Measurements from ENCODE around the gene SLC12A2. TPM values are rescaled to one million over a fixed set of nuclear protein-coding genes. Genes with fewer than 3 reads are reported as not detected.

Gene SLC12A2
- total and polyA plus RNA-seq, 2 experiments from 2014 or later: 8.1 to 21.3 TPM

DNA sequence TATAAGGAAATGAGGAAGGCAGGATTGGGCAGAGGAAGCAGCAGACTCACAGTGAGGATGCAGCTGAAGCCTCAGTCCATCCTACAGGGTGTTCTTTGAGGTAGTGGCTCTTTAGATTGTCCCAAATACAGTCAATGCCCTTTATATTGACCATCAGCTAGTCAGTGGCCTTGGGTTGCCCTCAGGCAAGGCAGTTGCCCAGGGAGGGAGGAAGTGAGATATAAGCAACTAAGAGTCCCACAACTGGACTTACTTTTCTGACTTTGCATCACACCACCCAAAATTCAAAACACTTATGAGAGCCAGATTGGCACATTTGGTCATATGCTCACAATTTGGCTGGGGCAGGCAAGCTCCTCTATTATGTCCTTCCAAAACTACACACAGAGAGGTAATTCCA, 9.4 kb upstream of the SLC12A2 start (continued):
- TF ChIP-seq, protein P1, sequence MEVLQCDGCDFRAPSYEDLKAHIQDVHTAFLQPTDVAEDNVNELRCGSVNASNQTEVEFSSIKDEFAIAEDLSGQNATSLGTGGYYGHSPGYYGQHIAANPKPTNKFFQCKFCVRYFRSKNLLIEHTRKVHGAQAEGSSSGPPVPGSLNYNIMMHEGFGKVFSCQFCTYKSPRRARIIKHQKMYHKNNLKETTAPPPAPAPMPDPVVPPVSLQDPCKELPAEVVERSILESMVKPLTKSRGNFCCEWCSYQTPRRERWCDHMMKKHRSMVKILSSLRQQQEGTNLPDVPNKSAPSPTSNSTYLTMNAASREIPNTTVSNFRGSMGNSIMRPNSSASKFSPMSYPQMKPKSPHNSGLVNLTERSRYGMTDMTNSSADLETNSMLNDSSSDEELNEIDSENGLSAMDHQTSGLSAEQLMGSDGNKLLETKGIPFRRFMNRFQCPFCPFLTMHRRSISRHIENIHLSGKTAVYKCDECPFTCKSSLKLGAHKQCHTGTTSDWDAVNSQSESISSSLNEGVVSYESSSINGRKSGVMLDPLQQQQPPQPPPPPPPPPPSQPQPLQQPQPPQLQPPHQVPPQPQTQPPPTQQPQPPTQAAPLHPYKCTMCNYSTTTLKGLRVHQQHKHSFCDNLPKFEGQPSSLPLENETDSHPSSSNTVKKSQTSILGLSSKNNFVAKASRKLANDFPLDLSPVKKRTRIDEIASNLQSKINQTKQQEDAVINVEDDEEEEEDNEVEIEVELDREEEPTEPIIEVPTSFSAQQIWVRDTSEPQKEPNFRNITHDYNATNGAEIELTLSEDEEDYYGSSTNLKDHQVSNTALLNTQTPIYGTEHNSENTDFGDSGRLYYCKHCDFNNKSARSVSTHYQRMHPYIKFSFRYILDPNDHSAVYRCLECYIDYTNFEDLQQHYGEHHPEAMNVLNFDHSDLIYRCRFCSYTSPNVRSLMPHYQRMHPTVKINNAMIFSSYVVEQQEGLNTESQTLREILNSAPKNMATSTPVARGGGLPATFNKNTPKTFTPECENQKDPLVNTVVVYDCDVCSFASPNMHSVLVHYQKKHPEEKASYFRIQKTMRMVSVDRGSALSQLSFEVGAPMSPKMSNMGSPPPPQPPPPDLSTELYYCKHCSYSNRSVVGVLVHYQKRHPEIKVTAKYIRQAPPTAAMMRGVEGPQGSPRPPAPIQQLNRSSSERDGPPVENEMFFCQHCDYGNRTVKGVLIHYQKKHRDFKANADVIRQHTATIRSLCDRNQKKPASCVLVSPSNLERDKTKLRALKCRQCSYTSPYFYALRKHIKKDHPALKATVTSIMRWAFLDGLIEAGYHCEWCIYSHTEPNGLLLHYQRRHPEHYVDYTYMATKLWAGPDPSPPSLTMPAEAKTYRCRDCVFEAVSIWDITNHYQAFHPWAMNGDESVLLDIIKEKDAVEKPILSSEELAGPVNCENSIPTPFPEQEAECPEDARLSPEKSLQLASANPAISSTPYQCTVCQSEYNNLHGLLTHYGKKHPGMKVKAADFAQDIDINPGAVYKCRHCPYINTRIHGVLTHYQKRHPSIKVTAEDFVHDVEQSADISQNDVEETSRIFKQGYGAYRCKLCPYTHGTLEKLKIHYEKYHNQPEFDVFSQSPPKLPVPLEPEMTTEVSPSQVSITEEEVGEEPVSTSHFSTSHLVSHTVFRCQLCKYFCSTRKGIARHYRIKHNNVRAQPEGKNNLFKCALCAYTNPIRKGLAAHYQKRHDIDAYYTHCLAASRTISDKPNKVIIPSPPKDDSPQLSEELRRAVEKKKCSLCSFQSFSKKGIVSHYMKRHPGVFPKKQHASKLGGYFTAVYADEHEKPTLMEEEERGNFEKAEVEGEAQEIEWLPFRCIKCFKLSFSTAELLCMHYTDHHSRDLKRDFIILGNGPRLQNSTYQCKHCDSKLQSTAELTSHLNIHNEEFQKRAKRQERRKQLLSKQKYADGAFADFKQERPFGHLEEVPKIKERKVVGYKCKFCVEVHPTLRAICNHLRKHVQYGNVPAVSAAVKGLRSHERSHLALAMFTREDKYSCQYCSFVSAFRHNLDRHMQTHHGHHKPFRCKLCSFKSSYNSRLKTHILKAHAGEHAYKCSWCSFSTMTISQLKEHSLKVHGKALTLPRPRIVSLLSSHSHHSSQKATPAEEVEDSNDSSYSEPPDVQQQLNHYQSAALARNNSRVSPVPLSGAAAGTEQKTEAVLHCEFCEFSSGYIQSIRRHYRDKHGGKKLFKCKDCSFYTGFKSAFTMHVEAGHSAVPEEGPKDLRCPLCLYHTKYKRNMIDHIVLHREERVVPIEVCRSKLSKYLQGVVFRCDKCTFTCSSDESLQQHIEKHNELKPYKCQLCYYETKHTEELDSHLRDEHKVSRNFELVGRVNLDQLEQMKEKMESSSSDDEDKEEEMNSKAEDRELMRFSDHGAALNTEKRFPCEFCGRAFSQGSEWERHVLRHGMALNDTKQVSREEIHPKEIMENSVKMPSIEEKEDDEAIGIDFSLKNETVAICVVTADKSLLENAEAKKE (CRISPR knock-in tag; IDR thresholded peaks at IDR 0.05): no peak

DNA sequence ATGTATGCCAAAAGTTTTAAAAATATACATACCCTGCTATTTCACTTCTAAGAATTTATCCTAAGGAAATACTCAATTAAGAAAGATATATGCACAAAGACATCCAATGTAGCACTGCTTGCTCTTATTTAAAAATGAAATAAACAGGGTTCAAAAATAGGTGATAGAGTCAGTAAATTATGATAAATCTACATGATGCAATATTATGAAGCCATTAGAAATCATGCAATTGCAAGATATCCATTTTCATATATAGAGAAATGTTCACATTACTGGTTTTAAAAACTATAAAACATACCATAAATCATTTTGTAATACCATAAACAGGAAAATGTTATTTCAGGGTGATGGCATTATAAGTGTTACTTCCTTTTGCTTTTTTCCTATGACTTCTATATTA, 8.6 kb upstream of the SLC12A2 start:
- Histone ChIP-seq H3K4me2 (no peak overlapping the region), H3K4me3 (no peak overlapping the region), H3K79me2 (replicated peaks; ENCODE audit: insufficient read depth) (no peaks in the 10 kb centered on the region), H3K27ac (ENCODE audit: low read depth) (no peak overlapping the region), H2AFZ (no peak overlapping the region), H3F3A (replicated peaks; ENCODE audit: low read depth) (no peaks in the 10 kb centered on the region), H3K27me3 (ENCODE audit: insufficient read depth) (no peaks in the 10 kb centered on the region), H3K9me2 (ENCODE audit: insufficient read depth) (no peaks in the 10 kb centered on the region), H3K4me1 (ENCODE audit: insufficient read depth) (no peaks in the 10 kb centered on the region), H4K20me1 (replicated peaks; ENCODE audit: insufficient read depth) (no peaks in the 10 kb centered on the region), H3K36me3 (ENCODE audit: insufficient read depth) (no peaks in the 10 kb centered on the region)
- no peaks in the 10 kb centered on the region for H3K9me3 Mint-ChIP-seq
- no peak overlapping the region for H3K27ac Mint-ChIP-seq
- H3K4me3 Mint-ChIP-seq: no peak overlapping the region
- no peak for DNase-seq (ENCODE audit: low spot score)
- TF ChIP-seq POLR2AphosphoS5 (IDR thresholded peaks at IDR 0.05; ENCODE audit: low read depth) (no peak), EZH2 (IDR thresholded peaks at IDR 0.05; ENCODE audit: low read depth, unreplicated experiment) (no peak)
- TF ChIP-seq, protein P2, sequence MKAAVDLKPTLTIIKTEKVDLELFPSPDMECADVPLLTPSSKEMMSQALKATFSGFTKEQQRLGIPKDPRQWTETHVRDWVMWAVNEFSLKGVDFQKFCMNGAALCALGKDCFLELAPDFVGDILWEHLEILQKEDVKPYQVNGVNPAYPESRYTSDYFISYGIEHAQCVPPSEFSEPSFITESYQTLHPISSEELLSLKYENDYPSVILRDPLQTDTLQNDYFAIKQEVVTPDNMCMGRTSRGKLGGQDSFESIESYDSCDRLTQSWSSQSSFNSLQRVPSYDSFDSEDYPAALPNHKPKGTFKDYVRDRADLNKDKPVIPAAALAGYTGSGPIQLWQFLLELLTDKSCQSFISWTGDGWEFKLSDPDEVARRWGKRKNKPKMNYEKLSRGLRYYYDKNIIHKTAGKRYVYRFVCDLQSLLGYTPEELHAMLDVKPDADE (IDR thresholded peaks at IDR 0.05): no peak
- H3K4me1 Mint-ChIP-seq: no peaks in the 10 kb centered on the region
- no peak for ATAC-seq
- no peaks in the 10 kb centered on the region for H3K27me3 Mint-ChIP-seq (ENCODE audit: insufficient read depth, low read depth, poor library complexity)
- peaks cover 15% of the 10 kb centered on the region; the same call in 2 of the 3 replicates for H3K36me3 Mint-ChIP-seq (ENCODE audit: low read depth)

All from GM23338 (cell line).